HFF-Myc (cell line): ENCODE data around the gene OTOG.

Experiments used
- DNase-seq: peaks from one replicate; pipeline ENCODE4 v3.0.0-alpha.2; 2011; ENCODE audit warnings: low read depth; ENCODE audit errors: extremely low read depth
- H3K4me3 ChIP-seq: replicated peaks from 2 replicates; pipeline ENCODE4 v1.5.1; 2011; ENCODE audit warnings: low read depth, mild to moderate bottlenecking, control low read depth, low read length
- CTCF ChIP-seq: IDR thresholded peaks from 2 replicates; pipeline ENCODE4 v1.5.1; 2012; ENCODE audit warnings: mild to moderate bottlenecking, low read depth, low read length, control low read depth; ENCODE audit errors: missing control alignments

Gene OTOG

GRCh38 chr11:17642980-17643379 is 95.9 kb downstream of the OTOG start:
- no peak for DNase-seq
- TF ChIP-seq CTCF: no peak
- H3K4me3 ChIP-seq: no peak overlapping the region

GRCh38 chr11:17643506-17644405 is 96.7 kb downstream of the OTOG start:
- DNase-seq: no peak
- no peak overlapping the region for H3K4me3 ChIP-seq
- no peak for TF ChIP-seq CTCF

- no peak for TF ChIP-seq CTCF
- no peak for DNase-seq
- no peak overlapping the region for H3K4me3 ChIP-seq
Measured at GRCh38 chr11:17645190-17645970, 98.3 kb downstream of the OTOG start.

GRCh38 chr11:17646451-17647145 is 99.5 kb downstream of the OTOG start:
- TF ChIP-seq CTCF: no peak
- H3K4me3 ChIP-seq: no peak overlapping the region
- no peak for DNase-seq

GRCh38 chr11:17648528-17648927 is 101.5 kb downstream of the OTOG start:
- no peak for DNase-seq
- H3K4me3 ChIP-seq: no peak overlapping the region
- TF ChIP-seq CTCF: no peak

- TF ChIP-seq CTCF: no peak
- H3K4me3 ChIP-seq: no peak overlapping the region
- DNase-seq: no peak
Measured at GRCh38 chr11:17649261-17649660, 102.2 kb downstream of the OTOG start.
